K562 (cell line): ENCODE measurements around the gene ACP4. TPM values are rescaled to one million over a fixed set of nuclear protein-coding genes. Genes with fewer than 3 reads are reported as not detected.

ENCODE experiments used
- ARID2 ChIP-seq: fragments of 450-650 bp; IDR thresholded peaks from 2 replicates; pipeline ENCODE4 v1.6.1; 2017; ENCODE audit warnings: antibody characterized with exemption, mild to moderate bottlenecking
- BCL6 ChIP-seq: fragments of 250-450 bp; sonication (Bioruptor Pico); IDR thresholded peaks from 2 replicates; pipeline ENCODE4 v1.4.0; 2020
- CAMTA2 ChIP-seq: fragments of 250-450 bp; sonication (Bioruptor Pico); conservative IDR thresholded peaks from 2 replicates; pipeline ENCODE4 v1.5.1; 2022
- CTBP1 ChIP-seq: fragments of 450-650 bp; IDR thresholded peaks from 2 replicates; pipeline ENCODE4 v1.6.1; 2016; ENCODE audit warnings: borderline replicate concordance
- HMGN3 ChIP-seq: IDR thresholded peaks from 2 replicates; pipeline ENCODE4 v1.6.1; 2011; ENCODE audit warnings: borderline replicate concordance, low read depth, mild to moderate bottlenecking, mixed read lengths, low read length; ENCODE audit not compliant: insufficient read length; ENCODE audit errors: extremely low read depth
- POLR2A ChIP-seq: fragments of 450-650 bp; conservative IDR thresholded peaks from 2 replicates; pipeline ENCODE4 v1.6.1; 2016
- RAD21 ChIP-seq, 2 experiments: fragments of 250-450 bp in 1 of 2; fragments of 450-650 bp in 1 of 2; sonication (Bioruptor Pico) in 1 of 2; formaldehyde crosslinking in 1 of 2; IDR thresholded peaks in 1 of 2; conservative IDR thresholded peaks in 1 of 2; 2 replicates each; pipeline versions ENCODE4 v1.4.0 to v1.8.0; 2020 to 2022; ENCODE audit warnings: mild to moderate bottlenecking in 2 of 2, moderate library complexity in 1 of 2
- SMAD3 ChIP-seq: fragments of 450-650 bp; formaldehyde crosslinking; conservative IDR thresholded peaks from 2 replicates; pipeline ENCODE4 v1.4.0; 2020; ENCODE audit warnings: mild to moderate bottlenecking
- SRSF3 ChIP-seq: fragments of 200-400 bp; formaldehyde crosslinking; IDR thresholded peaks from 2 replicates; pipeline ENCODE4 v1.6.1; 2016; ENCODE audit warnings: mild to moderate bottlenecking, low read length, moderate library complexity; ENCODE audit not compliant: insufficient read depth
- TAL1 ChIP-seq: fragments of 450-650 bp; IDR thresholded peaks from 2 replicates; pipeline ENCODE4 v1.6.1; 2016; ENCODE audit warnings: mild to moderate bottlenecking
- TBP ChIP-seq: optimal IDR thresholded peaks from 2 replicates; pipeline ENCODE3; 2011; ENCODE audit warnings: low read depth, low read length, improper control_type of control experiment
- TEAD4 ChIP-seq, 2 experiments: sonication (generic) in 1 of 2; formaldehyde crosslinking in 1 of 2; IDR thresholded peaks; 2 replicates each; pipeline versions ENCODE4 v1.6.1 to v1.8.0; 2012 to 2022; ENCODE audit warnings: borderline replicate concordance in 1 of 2, inconsistent platforms in 1 of 2, low read length in 1 of 2, mild to moderate bottlenecking in 1 of 2, missing genetic modification reagents in 1 of 2
- ZNF347 ChIP-seq: fragments of 450-650 bp; formaldehyde crosslinking; IDR thresholded peaks from 2 replicates; pipeline ENCODE4 v1.4.0; 2020; ENCODE audit warnings: low read depth, mild to moderate bottlenecking, moderate library complexity
- polyA plus RNA-seq, 8 experiments: library from polyadenylated mRNA; depleted of rRNA in 4 of 8; stranded (reverse) in 5 of 8; unstranded in 3 of 8; fragments of >200 nt; fragmentation: Nextera tagmentation in 2 of 8; fragmentation: Illumina TruSeq in 1 of 8; extraction: Ambion mirVana in 2 of 8; extraction: Trizol in 1 of 8; gene quantifications; 2 replicates each; pipeline versions ENCODE4 v1.2.1 to v1.2.3, GENCODE V29; 2011 to 2014; ENCODE audit warnings: inconsistent platforms in 1 of 8, missing spikeins in 1 of 8
- total RNA-seq, 7 experiments: library from RNA; depleted of rRNA in 6 of 7; stranded (reverse); fragments of >200 nt in 6 of 7; fragmentation: Illumina TruSeq in 2 of 7; extraction: Trizol in 2 of 7; gene quantifications; 2 replicates each; pipeline versions ENCODE4 v1.2.1 to v1.2.3, GENCODE V29; 2011 to 2021; ENCODE audit warnings: low replicate concordance in 1 of 7
- TF ChIP-seq, protein P1 (sequence below): sonication (generic); formaldehyde crosslinking; IDR thresholded peaks from 2 replicates; pipeline ENCODE4 v1.8.0; 2022; ENCODE audit warnings: mild to moderate bottlenecking, missing genetic modification reagents, borderline replicate concordance
- TF ChIP-seq, protein P2 (sequence below): fragments of 250-450 bp; sonication (Bioruptor Pico); IDR thresholded peaks from 2 replicates; pipeline ENCODE4 v1.4.0; 2020; ENCODE audit warnings: mild to moderate bottlenecking
- TF ChIP-seq, protein P3 (sequence below): sonication (generic); formaldehyde crosslinking; IDR thresholded peaks from 2 replicates; pipeline ENCODE4 v1.8.1; 2023; ENCODE audit warnings: mild to moderate bottlenecking, missing genetic modification reagents
- TF ChIP-seq, protein P4 (sequence below): sonication (generic); IDR thresholded peaks from 2 replicates; pipeline ENCODE4 v1.6.1; 2016
- TF ChIP-seq, protein P5 (sequence below): fragments of 250-450 bp; sonication (Bioruptor Pico); IDR thresholded peaks from 2 replicates; pipeline ENCODE4 v1.4.0; 2020; ENCODE audit warnings: mild to moderate bottlenecking, moderate library complexity, borderline replicate concordance

Gene ACP4
- total and polyA plus RNA-seq, 9 of the 15 experiments (the other 6 are each of a cell fraction or from before 2014, with no cell fraction given) = not detected

DNA sequence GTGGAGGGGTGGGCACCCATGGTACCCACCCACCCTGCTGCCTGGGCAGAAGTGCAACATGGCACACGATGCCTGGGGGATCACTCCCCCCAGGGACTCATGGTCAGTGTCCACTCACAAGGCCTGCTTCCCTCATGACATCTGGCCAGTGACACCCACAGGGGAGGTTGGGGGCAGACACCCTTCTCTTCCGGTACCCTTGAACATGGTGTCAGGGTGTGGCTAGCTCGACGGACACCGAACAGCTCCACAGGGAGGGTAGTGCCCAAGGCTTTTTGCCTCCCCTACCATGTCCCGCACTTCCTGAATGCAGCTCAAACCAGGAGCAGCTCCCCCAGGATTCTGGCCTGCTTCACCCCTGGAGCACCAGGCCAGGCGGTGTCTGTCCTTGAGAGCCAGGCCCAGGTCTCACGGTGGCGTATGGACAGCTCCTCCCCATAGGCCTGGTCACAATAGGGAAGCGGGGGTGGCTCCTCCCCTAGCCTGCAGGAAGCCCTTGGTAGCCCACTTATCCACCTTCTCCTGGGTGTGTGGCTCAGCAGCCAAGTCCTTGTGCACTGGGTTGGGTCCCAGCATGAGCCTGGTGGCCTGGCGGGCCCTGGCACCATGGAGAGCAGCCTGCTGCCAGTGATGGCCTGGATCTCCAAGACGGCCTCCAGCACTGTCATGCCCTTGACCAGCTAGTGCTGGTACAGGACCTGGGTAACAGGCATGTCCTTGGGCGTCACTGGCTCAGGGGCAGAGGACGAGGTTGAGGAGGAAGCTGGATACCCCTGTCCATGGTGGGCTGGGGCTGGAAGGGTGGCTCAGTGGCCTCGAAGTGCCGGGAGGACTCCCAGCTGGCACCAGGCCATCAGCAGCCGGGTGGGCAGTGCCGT is 7.8 kb downstream of the ACP4 start (continued):
- TF ChIP-seq, protein P1, sequence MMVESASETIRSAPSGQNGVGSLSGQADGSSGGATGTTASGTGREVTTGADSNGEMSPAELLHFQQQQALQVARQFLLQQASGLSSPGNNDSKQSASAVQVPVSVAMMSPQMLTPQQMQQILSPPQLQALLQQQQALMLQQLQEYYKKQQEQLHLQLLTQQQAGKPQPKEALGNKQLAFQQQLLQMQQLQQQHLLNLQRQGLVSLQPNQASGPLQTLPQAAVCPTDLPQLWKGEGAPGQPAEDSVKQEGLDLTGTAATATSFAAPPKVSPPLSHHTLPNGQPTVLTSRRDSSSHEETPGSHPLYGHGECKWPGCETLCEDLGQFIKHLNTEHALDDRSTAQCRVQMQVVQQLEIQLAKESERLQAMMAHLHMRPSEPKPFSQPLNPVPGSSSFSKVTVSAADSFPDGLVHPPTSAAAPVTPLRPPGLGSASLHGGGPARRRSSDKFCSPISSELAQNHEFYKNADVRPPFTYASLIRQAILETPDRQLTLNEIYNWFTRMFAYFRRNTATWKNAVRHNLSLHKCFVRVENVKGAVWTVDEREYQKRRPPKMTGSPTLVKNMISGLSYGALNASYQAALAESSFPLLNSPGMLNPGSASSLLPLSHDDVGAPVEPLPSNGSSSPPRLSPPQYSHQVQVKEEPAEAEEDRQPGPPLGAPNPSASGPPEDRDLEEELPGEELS (CRISPR knock-in tag) = no peak
- TF ChIP-seq, protein P2, sequence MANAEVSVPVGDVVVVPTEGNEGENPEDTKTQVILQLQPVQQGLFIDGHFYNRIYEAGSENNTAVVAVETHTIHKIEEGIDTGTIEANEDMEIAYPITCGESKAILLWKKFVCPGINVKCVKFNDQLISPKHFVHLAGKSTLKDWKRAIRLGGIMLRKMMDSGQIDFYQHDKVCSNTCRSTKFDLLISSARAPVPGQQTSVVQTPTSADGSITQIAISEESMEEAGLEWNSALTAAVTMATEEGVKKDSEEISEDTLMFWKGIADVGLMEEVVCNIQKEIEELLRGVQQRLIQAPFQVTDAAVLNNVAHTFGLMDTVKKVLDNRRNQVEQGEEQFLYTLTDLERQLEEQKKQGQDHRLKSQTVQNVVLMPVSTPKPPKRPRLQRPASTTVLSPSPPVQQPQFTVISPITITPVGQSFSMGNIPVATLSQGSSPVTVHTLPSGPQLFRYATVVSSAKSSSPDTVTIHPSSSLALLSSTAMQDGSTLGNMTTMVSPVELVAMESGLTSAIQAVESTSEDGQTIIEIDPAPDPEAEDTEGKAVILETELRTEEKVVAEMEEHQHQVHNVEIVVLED (CRISPR knock-in tag) = no peak
- TF ChIP-seq, protein P3, sequence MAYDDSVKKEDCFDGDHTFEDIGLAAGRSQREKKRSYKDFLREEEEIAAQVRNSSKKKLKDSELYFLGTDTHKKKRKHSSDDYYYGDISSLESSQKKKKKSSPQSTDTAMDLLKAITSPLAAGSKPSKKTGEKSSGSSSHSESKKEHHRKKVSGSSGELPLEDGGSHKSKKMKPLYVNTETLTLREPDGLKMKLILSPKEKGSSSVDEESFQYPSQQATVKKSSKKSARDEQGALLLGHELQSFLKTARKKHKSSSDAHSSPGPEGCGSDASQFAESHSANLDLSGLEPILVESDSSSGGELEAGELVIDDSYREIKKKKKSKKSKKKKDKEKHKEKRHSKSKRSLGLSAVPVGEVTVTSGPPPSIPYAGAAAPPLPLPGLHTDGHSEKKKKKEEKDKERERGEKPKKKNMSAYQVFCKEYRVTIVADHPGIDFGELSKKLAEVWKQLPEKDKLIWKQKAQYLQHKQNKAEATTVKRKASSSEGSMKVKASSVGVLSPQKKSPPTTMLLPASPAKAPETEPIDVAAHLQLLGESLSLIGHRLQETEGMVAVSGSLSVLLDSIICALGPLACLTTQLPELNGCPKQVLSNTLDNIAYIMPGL (CRISPR knock-in tag) = no peak
- TF ChIP-seq BCL6 (CRISPR knock-in tag) = no peak
- no peak for TF ChIP-seq SMAD3 (CRISPR knock-in tag)
- TF ChIP-seq CAMTA2 (CRISPR knock-in tag) = no peak
- no peak; the same call in 1 of the 2 replicates for TF ChIP-seq TEAD4 (IDR thresholded peaks at IDR 0.05; ENCODE audit: low read length)
- TF ChIP-seq TEAD4 (CRISPR knock-in tag; IDR thresholded peaks at IDR 0.05; ENCODE audit: borderline replicate concordance) = no peak
- no peak for TF ChIP-seq TBP
- no peak for TF ChIP-seq SRSF3
- no peak for TF ChIP-seq HMGN3
- TF ChIP-seq, protein P4, sequence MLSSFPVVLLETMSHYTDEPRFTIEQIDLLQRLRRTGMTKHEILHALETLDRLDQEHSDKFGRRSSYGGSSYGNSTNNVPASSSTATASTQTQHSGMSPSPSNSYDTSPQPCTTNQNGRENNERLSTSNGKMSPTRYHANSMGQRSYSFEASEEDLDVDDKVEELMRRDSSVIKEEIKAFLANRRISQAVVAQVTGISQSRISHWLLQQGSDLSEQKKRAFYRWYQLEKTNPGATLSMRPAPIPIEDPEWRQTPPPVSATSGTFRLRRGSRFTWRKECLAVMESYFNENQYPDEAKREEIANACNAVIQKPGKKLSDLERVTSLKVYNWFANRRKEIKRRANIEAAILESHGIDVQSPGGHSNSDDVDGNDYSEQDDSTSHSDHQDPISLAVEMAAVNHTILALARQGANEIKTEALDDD = no peak
- peak; percentile 45 for TF ChIP-seq POLR2A
- no peak for TF ChIP-seq ZNF347 (CRISPR knock-in tag)
- no peak for TF ChIP-seq RAD21 (CRISPR knock-in tag; conservative IDR thresholded peaks at IDR 0.05 in 1 of 2, IDR thresholded peaks at IDR 0.05 in 1 of 2)
- TF ChIP-seq, protein P5, sequence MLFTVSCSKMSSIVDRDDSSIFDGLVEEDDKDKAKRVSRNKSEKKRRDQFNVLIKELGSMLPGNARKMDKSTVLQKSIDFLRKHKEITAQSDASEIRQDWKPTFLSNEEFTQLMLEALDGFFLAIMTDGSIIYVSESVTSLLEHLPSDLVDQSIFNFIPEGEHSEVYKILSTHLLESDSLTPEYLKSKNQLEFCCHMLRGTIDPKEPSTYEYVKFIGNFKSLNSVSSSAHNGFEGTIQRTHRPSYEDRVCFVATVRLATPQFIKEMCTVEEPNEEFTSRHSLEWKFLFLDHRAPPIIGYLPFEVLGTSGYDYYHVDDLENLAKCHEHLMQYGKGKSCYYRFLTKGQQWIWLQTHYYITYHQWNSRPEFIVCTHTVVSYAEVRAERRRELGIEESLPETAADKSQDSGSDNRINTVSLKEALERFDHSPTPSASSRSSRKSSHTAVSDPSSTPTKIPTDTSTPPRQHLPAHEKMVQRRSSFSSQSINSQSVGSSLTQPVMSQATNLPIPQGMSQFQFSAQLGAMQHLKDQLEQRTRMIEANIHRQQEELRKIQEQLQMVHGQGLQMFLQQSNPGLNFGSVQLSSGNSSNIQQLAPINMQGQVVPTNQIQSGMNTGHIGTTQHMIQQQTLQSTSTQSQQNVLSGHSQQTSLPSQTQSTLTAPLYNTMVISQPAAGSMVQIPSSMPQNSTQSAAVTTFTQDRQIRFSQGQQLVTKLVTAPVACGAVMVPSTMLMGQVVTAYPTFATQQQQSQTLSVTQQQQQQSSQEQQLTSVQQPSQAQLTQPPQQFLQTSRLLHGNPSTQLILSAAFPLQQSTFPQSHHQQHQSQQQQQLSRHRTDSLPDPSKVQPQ = no peak
- no peak for TF ChIP-seq CTBP1
- no peak for TF ChIP-seq ARID2
- TF ChIP-seq TAL1 = no peak
